Astrocyte of the cerebellum (primary cell): Measurements from ENCODE around the gene IRX4.

ENCODE experiments used
- DNase-seq: peaks from one replicate; pipeline ENCODE4 v3.0.0-alpha.2; 2011; ENCODE audit warnings: low read depth
- H3K4me3 ChIP-seq: 2 replicates; pipeline ENCODE4 v1.5.1; 2011; ENCODE audit warnings: mild to moderate bottlenecking, low read depth, low read length, moderate library complexity
- in situ Hi-C: cut with HindIII; loops from 2 replicates; pipeline ENCODE4 v1.10.0; 2017; ENCODE audit warnings: low sequenced_read_pairs
- TF ChIP-seq, protein P1 (sequence below): IDR thresholded peaks from 2 replicates; pipeline ENCODE4 v1.5.1; 2012; ENCODE audit warnings: low read length, low read depth, moderate library complexity, mild to moderate bottlenecking; ENCODE audit errors: missing control alignments

IRX4 gene

GRCh38 chr5:1888541-1889251 is 6.0 kb upstream of the IRX4 start:
- TF ChIP-seq, protein P1, sequence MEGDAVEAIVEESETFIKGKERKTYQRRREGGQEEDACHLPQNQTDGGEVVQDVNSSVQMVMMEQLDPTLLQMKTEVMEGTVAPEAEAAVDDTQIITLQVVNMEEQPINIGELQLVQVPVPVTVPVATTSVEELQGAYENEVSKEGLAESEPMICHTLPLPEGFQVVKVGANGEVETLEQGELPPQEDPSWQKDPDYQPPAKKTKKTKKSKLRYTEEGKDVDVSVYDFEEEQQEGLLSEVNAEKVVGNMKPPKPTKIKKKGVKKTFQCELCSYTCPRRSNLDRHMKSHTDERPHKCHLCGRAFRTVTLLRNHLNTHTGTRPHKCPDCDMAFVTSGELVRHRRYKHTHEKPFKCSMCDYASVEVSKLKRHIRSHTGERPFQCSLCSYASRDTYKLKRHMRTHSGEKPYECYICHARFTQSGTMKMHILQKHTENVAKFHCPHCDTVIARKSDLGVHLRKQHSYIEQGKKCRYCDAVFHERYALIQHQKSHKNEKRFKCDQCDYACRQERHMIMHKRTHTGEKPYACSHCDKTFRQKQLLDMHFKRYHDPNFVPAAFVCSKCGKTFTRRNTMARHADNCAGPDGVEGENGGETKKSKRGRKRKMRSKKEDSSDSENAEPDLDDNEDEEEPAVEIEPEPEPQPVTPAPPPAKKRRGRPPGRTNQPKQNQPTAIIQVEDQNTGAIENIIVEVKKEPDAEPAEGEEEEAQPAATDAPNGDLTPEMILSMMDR = no peak
- in situ Hi-C loops = no loop called here
- DNase-seq = no peak
- H3K4me3 ChIP-seq = no peak overlapping the region

DNA sequence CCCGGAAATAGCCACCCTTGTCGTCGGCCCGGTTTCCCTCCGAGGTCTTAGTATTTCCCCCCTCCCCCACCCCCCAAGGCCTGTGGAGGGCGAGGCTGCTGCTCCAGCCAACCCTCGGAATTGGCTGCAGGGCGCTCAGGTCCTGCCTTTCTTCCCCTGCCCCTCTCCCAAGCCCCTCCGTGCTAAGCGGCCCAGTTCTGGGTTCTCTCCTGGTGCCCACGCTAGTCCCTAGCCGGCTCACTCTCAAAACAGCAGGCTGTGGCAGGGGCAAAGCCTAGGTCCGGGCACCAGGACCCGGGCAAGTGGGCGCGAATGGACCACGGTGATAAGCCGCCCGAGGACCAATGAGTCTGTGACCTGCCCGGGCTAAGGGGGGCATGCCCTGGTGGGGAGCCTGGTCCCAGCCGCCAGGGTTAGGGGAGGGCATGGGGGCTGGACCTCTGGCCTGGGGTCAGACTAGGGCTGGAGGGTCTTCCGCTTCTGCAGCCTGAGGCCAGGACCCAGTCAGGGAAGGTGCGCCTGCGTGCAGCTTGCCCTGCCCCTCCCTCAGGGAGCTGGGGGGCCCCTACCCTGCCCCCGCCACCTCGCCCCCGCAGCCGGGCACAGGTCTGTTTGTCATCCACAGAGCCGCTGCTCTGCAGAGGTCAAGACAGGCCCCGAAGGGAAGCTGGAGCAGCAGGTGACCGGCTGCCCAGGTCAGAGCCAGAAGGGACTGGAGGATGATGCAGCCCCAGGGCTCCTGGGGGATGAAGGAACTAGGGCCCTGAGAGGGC is 5.0 kb upstream of the IRX4 start:
- in situ Hi-C loops = no loop called here
- DNase-seq = no peak
- TF ChIP-seq, protein P1 = no peak
- no peak overlapping the region for H3K4me3 ChIP-seq

DNA sequence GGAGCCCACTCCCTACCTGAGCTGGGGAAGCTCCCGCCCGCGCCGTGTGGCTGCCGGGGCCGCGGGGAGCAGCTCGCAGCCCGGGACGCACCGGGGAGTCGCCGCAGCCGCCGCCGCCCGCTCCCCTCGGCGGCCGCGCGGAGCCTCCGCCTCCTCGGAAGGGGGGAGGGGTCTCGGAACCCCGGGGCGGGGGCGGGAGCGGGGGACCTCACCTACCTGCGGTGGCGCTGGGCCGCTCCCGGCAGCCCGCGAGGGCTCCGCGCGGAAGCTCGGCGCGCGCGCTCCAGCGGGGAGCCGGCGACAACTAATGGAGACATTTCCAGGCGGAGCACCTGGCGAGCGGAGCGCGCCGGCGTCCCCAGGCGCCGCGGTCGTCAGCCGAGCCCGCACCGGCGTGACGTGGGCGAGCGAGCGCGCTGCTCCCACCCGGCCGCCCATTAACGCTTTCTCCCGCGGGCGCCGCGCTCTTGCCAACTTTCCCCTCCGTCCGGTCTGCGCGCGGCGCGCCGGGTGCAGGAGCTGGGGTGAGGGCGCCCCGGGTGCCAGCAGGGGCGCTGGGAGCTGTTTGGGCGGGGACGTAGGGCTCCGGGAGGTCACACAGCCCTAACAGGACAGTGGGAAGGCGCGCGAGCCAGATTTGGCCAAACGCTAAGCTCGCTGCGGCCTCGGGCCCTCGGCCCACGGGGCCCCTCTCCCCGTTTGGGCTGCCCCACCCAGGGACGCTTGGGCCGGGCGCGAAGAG is 4.3 kb upstream of the IRX4 start:
- TF ChIP-seq, protein P1 = no peak
- DNase-seq = no peak
- no peak overlapping the region for H3K4me3 ChIP-seq
- in situ Hi-C loops = no loop called here

DNA sequence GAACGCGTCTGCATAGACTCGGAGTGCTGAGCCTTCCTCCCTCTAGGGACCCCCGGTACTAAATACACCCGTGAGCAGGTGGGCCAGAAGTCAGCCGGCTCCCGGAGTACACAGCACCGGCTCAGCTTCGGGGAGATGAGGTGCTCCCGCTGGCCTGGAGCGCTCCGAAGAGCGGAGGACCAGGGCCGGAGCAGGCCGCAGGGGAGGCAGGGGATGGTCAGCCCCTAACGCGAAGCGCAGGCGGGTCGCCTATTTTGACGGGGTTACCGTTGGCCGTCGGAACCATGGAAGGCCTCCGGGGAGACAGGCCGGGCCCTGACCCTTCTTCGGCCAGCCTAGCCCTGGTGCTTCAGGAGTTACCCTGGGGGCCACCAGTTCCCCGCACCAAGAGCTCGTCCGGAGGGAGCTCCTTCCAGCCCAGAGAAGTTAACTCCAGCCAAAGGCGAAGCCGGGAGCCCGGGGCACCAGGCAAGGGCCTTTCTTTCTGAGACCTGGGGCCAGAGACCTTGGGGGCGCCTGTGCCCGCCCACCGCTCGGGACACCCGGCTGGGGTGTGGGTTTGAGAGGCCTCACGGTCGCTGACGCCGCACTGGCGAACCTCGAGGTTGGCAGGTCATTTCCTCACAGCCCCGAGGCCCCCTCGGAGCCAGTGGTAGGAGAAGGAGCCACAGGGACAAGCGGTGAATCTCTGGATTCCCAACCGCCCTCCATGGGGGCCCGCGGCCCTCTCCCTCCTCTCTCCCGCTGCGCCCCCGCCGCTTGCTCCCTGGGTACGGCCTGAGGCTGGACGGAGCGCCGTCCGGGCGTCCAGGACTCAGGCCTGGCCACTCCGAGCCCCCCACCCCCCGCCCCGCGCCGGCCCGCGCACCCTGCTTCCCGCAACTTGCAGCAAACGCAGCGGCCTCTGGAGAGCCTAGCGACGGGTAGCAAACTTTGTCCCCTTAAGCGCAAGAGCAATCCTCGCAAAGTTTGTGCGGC is 3.4 kb upstream of the IRX4 start:
- TF ChIP-seq, protein P1 = no peak
- no peak overlapping the region for H3K4me3 ChIP-seq
- in situ Hi-C loops = no loop called here
- DNase-seq = no peak

DNA sequence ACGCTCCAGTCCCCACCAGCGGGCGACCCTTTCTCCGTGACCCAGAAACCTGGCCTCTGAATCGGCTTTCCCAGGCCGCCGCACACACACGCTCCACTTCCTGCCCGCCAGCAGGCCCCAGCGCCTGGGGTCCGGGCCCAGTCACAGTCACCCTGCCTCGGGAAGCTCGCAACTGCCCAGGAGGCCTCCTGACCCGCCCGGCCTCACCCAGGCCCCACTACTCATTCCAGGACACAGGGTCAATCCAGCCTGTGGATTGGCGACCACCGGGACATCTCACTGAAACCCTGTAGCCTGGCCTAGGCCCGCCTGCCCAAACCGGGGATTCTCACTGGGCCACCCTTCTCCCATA is 2.7 kb upstream of the IRX4 start:
- TF ChIP-seq, protein P1 = no peak
- DNase-seq = no peak
- in situ Hi-C loops = no loop called here
- no peak overlapping the region for H3K4me3 ChIP-seq
